NB4 (cell line): Measurements from ENCODE around the gene ASIC2.

Experiments
- DNase-seq: peaks from one replicate; pipeline ENCODE4 v3.0.0; 2010; ENCODE audit warnings: low read depth
- H3K4me3 ChIP-seq: one replicate; pipeline ENCODE4 v1.5.1; 2011; ENCODE audit warnings: mild to moderate bottlenecking, low read depth, low read length, moderate library complexity
- CTCF ChIP-seq: IDR thresholded peaks from one replicate; pipeline ENCODE4 v1.5.1; 2012; ENCODE audit warnings: low read depth, low read length
- MAX ChIP-seq: IDR thresholded peaks from 2 replicates; pipeline ENCODE4 v1.6.1; 2011; ENCODE audit warnings: low read depth, low read length
- MYC ChIP-seq: IDR thresholded peaks from 2 replicates; pipeline ENCODE4 v1.6.1; 2011; ENCODE audit warnings: low read depth, low read length
- POLR2A ChIP-seq: IDR thresholded peaks from 2 replicates; pipeline ENCODE4 v1.6.1; 2011; ENCODE audit warnings: mild to moderate bottlenecking; ENCODE audit not compliant: insufficient read length; ENCODE audit errors: extremely low read depth

The ASIC2 gene

GRCh38 chr17:33245183-33245582, 47.9 kb downstream of the ASIC2 start:
- DNase-seq = no peak
- TF ChIP-seq MAX (no peak), CTCF (no peak), MYC (no peak), POLR2A (no peak)
- H3K4me3 ChIP-seq = no peak overlapping the region

- no peak overlapping the region for H3K4me3 ChIP-seq
- TF ChIP-seq MYC (no peak), CTCF (no peak), MAX (no peak), POLR2A (no peak)
- no peak for DNase-seq
These were observed 49.4 kb downstream of the ASIC2 start for GRCh38 chr17:33243732-33244131.

- no peak overlapping the region for H3K4me3 ChIP-seq
- TF ChIP-seq POLR2A (no peak), MAX (no peak), MYC (no peak), CTCF (no peak)
- DNase-seq = no peak
These were observed 50.5 kb downstream of the ASIC2 start for GRCh38 chr17:33242375-33243124.

GRCh38 chr17:33241390-33241789, 51.7 kb downstream of the ASIC2 start:
- no peak overlapping the region for H3K4me3 ChIP-seq
- TF ChIP-seq CTCF (no peak), MYC (no peak), MAX (no peak), POLR2A (no peak)
- no peak for DNase-seq

- no peak for TF ChIP-seq MAX
- no peak for TF ChIP-seq MYC
- TF ChIP-seq CTCF = no peak
- TF ChIP-seq POLR2A = no peak
- H3K4me3 ChIP-seq = no peak overlapping the region
- no peak for DNase-seq
These were observed 52.7 kb downstream of the ASIC2 start for GRCh38 chr17:33240362-33240761.
